GM19452 (cell line): ENCODE measurements around the gene CCDC93.
A peak's percentile ranks its signal among the peaks of the same experiment; 100 is the strongest.

Experiments
- ATAC-seq: cut with Tn5 transposase; IDR thresholded peaks from one replicate; pipeline ENCODE4 v1.9.1; 2021; ENCODE audit not compliant: unreplicated experiment

Gene CCDC93

DNA sequence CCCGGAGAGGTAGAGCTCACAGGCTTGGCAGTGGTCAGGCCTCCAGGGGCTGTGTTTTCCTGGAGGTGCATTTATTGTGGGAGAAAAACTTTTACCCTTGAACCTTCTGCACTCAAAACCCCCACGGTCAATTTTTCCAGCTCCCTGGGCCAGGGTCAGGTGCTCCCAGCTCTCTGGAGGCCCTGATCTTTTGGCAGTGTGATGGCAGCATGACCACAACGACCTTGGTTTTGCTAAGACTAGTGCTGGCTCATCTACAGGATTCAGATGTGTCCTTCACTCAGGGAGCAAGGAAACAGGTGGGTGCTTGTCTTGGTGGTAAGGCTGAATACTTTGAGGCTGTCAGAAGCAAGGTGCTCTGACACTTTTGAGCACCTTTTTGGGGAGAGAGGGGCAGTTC, 92.3 kb downstream of the CCDC93 start:
- ATAC-seq = no peak

DNA sequence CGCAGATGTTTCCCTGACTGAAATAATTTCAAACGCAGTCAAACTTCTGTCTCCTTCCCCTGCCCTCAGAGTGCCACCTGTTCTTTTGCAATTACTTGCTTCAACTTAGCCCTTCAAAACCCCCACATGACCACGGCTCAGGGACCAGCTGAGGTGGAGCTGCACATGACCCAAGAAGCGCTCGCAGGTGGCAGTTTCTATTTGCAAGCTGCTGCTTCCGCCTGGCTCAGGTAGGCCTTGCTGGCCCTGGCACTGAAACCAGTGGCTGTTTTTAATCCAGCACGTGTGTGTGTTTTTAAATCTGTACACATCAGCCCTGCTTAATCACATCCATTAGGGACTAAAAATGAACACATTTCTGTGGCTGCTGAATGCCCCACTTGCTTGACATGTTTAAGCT, 95.3 kb downstream of the CCDC93 start:
- ATAC-seq = no peak

DNA sequence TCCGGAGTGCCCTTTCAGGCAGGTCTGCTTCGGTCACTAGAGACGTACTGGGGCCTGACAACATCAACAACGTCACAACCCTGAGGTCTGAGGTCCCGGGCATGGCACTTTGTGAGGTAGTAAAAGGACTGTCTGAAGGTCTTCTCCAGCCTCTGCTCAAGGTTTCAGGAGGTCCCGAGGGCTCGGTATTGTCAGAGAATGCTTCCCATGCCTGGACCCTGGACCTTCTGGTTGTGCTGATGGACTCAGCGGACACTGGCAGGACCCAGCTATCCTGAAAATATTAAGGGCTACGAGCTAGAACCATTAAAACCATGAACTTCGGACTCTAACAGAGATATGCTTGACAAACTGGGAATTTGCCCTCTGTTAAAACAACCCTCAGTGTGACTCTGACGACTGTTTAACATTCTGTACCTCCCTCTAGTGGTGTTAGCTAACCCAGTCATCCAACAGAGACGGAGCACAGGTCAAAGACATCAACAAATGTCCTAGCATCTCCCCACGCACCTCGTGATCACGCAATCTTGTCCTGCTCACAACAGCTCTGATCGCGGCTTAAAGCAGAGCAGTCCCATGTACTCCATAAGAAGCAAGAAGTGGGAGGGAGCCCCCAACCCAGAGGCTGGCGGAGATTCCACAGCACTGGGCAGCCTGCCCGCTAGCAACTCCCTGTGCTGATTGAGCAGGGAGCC, 96.5 kb downstream of the CCDC93 start:
- ATAC-seq = no peak

DNA sequence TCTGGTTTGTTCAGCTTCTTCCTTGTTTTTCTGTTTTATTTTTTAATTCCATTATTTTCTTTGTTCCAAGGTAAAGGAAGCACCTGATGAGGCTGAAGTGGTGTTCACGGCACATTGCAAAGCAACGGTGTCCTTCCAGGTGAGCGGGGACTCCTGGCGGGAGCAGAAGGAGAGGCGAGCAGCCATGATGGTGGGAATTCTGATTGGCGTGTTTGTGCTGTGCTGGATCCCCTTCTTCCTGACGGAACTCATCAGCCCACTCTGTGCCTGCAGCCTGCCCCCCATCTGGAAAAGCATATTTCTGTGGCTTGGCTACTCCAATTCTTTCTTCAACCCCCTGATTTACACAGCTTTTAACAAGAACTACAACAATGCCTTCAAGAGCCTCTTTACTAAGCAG, 110.9 kb downstream of the CCDC93 start:
- no peak for ATAC-seq

DNA sequence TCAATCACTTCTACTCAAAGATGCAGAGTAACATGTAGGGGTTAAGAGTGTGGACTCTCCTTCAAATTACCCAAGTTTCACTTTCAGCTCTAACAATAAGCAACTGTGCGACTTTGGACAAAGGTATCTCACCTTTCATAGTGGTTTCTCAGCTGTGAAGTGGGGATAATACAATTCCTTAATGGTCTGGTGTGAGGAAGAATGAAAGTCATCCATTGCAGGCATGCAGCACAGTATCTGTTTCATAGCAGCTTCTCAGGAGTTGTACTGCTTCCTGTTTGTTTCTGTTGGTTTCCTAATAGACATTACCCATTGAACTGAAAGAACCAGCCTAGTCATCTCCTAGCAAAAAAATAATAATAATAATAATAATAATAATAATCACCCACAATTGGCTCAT, 125.0 kb downstream of the CCDC93 start:
- peak; percentile 55 for ATAC-seq

DNA sequence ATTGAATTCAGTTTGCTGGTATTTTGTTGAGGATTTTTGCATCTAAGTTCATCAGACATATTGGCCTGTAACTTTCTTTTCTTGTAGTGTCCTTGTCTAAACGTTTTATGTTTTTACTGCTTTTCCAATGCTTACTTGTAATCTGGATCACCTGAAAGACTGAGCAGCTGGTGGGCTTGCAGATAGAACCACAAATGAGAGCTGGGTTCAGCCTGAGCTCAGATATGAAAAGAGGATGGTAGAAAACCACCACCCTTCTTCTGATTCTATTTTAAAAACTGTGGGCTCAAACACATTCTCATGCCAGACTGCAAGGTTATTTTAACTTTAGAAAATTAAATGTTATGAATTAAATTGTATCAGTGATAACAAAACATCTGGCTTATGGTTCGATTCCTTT, 128.6 kb downstream of the CCDC93 start:
- no peak for ATAC-seq

DNA sequence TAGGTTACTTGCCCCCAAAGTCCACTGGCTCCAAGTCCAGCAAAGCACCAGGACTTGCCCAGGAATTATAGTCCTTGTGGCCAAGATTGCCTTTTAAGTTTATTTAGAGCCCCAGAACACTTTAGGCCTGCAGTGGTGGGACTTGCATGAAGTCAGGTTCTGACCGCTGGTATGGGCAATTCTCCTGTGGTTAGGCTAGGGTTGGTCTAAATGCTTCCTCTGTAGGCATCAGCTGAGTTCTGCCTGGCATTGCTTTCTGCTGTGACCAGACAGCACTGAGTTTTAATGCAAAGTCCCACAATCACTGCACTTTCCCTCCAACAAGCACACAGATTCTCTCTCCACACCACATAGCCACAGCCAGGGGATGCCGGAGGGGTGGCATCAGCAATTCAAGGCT, 134.9 kb downstream of the CCDC93 start:
- ATAC-seq = no peak

DNA sequence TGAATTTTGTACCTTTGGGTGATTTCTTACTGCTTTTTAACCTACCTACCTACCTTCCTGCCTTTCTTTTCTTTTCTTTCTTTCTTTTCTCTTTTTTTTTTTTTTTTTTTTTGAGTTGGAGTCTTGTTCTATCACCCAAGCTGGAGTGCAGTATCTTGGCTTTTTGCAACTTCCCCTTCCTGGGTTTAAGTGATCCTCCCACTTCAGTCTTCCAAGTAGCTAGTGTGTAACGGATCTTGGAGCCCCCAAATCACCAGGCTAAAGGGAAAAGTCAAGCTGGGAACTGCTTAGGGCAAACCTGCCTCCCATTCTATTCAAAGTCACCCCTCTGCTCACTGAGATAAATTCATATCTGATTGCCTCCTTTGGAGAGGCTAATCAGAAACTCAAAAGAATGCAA, 138.1 kb downstream of the CCDC93 start:
- ATAC-seq = no peak
